Activated gamma-delta T cell treated with anti-CD3 and anti-CD28 coated beads, Interleukin-2, amount 50 U/mL, for 16 hours (primary cell): ENCODE results near the gene UPK3A.
"Not testable (repeated sequence)": the region's sequence is repeated elsewhere in the genome, so short reads cannot be mapped to it uniquely, and the experiment has no call there.

Experiments
- DNase-seq: peaks from one replicate; pipeline ENCODE4 v3.0.0-alpha.2; 2020; ENCODE audit warnings: low read depth

The UPK3A gene

GRCh38 chr22:45281010-45281409, 3.7 kb upstream of the UPK3A start:
- DNase-seq, result no peak

DNA sequence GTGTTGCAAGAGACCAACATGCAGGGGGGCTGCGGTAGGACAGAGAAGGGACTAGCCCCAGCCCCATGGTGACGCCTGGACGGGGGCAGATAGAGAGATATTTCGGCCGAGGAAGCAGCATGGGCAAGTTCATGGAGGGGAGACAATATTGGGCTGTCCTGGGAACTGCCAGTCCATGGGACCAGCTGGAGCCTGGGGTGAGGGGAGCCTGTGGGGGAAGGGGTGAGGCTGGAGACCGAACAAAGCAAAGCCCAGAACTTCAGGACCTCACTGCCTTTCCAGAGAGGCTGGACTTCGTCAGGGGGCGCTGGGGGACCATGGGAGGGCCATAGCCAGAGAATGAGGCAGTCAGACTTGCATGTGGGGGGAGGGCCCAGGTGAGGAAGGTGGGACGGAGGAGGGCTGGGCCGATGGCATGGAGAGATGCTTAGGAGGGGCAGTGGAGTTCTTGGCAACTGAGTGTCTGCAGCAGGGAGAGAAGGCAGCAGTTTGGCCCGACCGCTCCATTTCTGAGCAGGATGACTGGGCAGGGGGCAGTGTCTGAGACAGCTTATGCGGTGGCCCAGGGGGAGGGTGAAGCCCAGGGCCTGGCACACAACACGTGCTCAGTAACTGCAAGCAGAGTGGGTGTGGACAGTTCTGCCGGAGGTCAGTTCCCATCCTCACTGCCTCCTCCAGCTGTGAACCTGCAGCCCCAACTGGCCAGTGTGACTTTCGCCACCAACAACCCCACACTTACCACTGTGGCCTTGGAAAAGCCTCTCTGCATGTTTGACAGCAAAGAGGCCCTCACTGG, 712 bp downstream of the UPK3A start:
- no peak for DNase-seq

DNA sequence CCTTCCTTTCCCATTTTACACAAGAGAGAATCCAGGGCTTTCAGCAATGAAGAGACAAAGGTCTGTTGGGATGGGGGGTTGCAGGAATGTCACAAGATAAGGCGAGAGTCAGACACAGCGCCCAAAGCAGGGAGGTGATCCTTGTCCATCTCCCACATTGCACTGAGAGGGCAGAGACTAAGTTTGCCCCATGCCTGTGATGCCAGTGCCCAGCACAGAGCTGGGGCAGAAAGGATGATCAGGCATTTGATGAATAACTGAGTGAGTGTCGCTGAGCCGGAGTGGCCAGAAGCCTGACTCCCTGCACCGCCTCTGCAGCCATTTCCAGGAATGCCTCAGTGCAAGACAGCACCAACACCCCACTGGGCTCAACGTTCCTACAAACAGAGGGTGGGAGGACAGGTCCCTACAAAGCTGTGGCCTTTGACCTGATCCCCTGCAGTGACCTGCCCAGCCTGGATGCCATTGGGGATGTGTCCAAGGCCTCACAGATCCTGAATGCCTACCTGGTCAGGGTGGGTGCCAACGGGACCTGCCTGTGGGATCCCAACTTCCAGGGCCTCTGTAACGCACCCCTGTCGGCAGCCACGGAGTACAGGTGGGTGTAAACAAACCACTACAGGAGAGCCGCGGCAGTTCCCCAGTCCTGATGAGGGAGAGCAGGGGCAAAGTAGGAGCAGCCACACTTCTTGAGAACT, 2.3 kb downstream of the UPK3A start:
- DNase-seq, result no peak

GRCh38 chr22:45290410-45290936, 5.7 kb downstream of the UPK3A start:
- no peak for DNase-seq

DNA sequence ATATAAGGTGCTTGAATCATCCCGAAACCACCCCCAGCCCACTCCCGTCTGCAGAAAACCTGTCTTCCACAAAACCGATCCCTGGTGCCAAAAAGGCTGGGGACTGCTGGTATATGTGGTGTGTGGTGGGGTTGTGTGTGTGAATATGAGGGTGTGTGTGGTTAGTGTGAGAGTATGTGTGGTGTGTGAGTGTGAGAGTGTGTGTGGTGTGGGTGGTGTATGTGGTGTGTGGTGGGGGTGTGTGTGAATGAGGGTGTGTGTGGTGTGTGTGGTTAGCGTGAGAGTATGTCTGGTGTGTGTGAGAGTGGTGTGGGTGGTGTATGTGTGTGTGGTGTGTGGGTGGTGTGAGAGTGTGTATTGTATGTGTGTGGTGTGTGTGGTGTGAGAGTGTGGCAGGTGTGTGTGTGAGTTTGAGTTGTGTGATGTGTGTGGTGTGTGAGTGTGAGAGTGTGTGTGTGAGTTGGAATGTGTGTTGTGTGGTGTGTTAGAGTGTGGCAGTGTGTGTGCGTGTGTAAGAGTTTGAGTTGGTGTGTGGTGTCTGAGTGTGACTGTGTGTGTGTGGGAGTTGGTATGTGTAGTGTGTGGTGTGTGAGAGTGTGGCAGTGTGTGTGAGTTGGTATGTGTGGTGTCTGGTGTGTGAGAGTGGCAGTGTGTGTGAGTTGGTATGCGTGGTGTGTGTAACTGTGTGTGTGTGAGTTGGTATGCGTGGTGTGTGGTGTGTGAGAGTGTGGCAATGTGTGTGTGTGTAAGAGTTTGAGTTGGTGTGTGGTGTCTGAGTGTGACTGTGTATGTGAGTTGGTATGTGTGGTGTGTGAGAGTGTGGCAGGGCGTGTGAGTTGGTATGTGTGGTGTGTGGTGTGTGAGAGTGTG, 6.5 kb downstream of the UPK3A start:
- DNase-seq, result no peak

DNA sequence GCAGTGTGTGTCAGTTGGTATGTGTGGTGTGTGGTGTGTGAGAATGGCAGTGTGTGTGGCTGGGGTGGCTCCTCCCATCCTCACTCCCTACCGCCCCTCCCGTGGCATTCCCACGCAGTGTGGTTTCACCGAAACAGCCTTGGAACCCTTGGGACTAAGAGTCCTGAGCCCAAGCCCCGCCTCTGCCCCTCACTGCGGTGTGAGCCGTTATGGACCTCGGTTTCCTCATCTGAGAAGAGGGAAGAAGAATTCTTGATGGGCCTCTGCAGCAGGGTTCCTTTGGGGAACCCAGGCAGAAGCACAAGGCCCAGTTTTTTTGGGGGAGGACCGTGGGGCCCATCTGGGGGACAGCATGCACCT, 7.2 kb downstream of the UPK3A start:
- no peak for DNase-seq

- no peak for DNase-seq
Observed at GRCh38 chr22:45292731-45293442, 8.1 kb downstream of the UPK3A start.

- no peak for DNase-seq
Observed at GRCh38 chr22:45294030-45294429, 9.3 kb downstream of the UPK3A start.

- not testable (repeated sequence) for DNase-seq
Observed at GRCh38 chr22:45295004-45295403, 10.3 kb downstream of the UPK3A start.

GRCh38 chr22:45295492-45295891, 10.7 kb downstream of the UPK3A start:
- DNase-seq, result no peak

- no peak for DNase-seq
Observed at GRCh38 chr22:45296628-45297297, 12.0 kb downstream of the UPK3A start.

- DNase-seq, result no peak
Observed at GRCh38 chr22:45298934-45299505, 14.3 kb downstream of the UPK3A start.

GRCh38 chr22:45302751-45303150, 18.0 kb downstream of the UPK3A start:
- DNase-seq, result no peak

DNA sequence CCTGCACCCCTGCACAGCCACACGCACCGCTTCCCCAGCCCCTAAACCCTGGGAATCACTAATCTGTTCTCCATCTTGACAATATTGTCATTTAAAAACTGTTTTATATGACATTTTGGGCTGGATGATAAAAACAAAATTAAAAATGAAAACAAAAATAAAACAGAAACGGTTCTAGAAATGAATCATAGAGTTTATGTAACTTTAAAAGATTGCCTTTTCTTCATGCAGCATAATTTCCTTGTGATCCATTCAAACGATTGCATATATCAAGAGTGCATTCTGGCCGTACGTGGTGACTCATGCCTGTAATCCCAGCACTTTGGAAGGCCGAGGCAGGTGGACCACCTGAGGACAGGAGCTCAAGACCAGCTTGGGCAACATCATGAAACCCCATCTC, 18.4 kb downstream of the UPK3A start:
- DNase-seq, result no peak

DNA sequence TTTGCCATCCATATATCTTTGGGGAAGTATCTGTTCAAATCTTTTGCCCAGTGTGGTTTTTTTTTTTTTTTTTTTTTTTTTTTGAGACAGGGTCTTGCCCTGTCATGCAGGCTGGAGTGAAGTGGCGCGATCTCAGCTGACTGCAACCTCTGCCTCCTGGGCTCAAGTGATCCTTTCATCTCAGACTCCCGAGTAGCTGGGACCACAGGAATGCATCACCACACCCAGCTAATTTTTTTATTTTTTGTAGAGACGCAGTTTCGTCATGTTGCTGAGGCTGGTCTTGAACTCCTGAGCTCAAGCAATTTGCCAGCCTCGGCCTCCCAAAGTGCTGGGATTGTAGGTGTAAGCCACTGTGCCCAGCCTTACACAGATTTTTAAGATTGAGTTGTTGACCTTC, 20.2 kb downstream of the UPK3A start:
- DNase-seq, result no peak

- no peak for DNase-seq
Observed at GRCh38 chr22:45305456-45306075, 20.8 kb downstream of the UPK3A start.

DNA sequence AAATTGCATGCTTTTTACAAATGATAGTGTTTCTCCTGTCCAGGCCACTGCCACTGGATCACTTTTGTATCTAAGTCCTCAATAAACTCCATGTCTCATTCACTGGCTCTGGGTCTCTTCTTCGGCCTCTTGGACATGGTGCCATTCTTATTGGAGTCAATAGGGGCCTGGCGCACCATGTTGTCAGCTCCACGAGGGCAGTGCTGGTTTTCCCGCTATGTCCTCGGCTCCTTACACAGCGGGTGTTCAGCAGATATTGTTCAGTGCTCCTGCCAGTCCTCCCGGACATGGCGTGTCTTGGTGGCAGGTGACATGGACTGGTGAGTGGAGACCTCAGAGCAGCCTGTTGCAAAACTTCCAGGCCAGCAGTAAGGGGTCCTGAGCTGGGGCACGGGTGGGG, 21.4 kb downstream of the UPK3A start:
- DNase-seq, result no peak

GRCh38 chr22:45308391-45308956, 23.7 kb downstream of the UPK3A start:
- DNase-seq, result no peak

GRCh38 chr22:45308957-45309421, 24.2 kb downstream of the UPK3A start:
- no peak for DNase-seq
